Prostate gland (tissue), 2 donors: Measurements from ENCODE around the gene MRPS23.

Experiments
- CTCF ChIP-seq, 4 experiments: fragments of 200-600 bp in 2 of 4; fragments of 450-650 bp in 2 of 4; sonication (generic) in 2 of 4; IDR thresholded peaks; 1 replicate in 3 of 4; 2 replicates in 1 of 4; pipeline ENCODE4 v1.5.1; 2016 to 2019; ENCODE audit warnings: antibody characterized with exemption in 4 of 4, mild to moderate bottlenecking in 2 of 4, moderate library complexity in 2 of 4
- POLR2A ChIP-seq: fragments of 450-650 bp; IDR thresholded peaks from one replicate; pipeline ENCODE4 v1.6.1; 2016; ENCODE audit warnings: antibody characterized with exemption, mild to moderate bottlenecking
- POLR2AphosphoS5 ChIP-seq: sonication (generic); formaldehyde crosslinking; IDR thresholded peaks from one replicate; pipeline ENCODE4 v1.6.1; 2017; ENCODE audit warnings: antibody characterized with exemption

DNA sequence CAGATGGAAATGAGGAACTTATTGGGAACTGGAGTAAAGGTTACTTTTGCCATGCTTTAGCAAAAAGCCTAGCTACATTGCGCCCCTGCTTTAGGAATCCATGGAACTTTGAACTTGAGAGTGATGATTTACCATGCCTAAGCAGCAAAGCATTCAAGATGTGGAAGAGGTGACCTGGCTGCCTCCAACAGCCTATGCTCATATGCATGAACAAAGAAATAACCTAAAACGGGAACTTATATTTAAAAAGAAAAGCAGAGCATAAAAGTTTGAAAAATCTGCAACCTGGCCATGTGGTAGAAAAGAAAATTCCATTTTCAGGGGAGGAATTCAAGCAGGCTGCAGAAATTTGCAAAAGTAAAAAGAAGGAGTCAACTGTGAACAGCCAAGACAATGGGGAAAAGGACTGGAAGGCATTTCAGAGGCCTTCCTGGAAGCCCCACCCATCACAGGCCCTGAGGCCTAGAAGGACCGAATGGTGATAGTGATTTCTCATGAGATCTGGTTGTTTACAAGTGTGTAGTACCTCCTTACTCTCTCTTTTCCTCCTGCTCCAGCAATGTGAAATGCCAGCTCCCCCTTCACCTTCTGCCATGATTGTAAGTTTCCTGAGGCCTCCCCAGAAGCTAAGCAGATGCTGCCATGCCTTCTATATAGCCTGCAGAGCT, 48.7 kb downstream of the MRPS23 start:
- TF ChIP-seq CTCF (IDR thresholded peaks at IDR 0.05) (no peak), POLR2AphosphoS5 (no peak), POLR2A (no peak)
